K562 (cell line): ENCODE results near the gene LAPTM5. TPM values are rescaled to one million over a fixed set of nuclear protein-coding genes. Genes with fewer than 3 reads are reported as not detected.

Source experiments
- ATF7 ChIP-seq: fragments of 450-650 bp; IDR thresholded peaks from 2 replicates; pipeline ENCODE4 v1.7.1; 2014; ENCODE audit warnings: mild to moderate bottlenecking, moderate library complexity
- C11orf30 ChIP-seq: fragments of 450-650 bp; IDR thresholded peaks from 2 replicates; pipeline ENCODE4 v1.6.1; 2016; ENCODE audit warnings: low read depth, mild to moderate bottlenecking
- CCNT2 ChIP-seq: IDR thresholded peaks from 2 replicates; pipeline ENCODE4 v1.6.1; 2011; ENCODE audit warnings: borderline replicate concordance, low read depth, mild to moderate bottlenecking, moderate library complexity, mixed read lengths, low read length; ENCODE audit not compliant: insufficient read length; ENCODE audit errors: extremely low read depth
- CEBPB ChIP-seq: fragments of 450-650 bp; IDR thresholded peaks from 2 replicates; pipeline ENCODE4 v1.6.1; 2016; ENCODE audit warnings: missing genetic modification characterization, missing compliant biosample characterization
- DPF2 ChIP-seq: fragments of 450-650 bp; IDR thresholded peaks from 2 replicates; pipeline ENCODE4 v1.6.1; 2016
- EZH2 ChIP-seq: IDR thresholded peaks from 2 replicates; pipeline ENCODE4 v1.6.1; 2012; ENCODE audit warnings: low read depth, mild to moderate bottlenecking, inconsistent platforms, low read length, borderline replicate concordance
- FOSL1 ChIP-seq: fragments of 200-800 bp; sonication (Bioruptor generic); conservative IDR thresholded peaks from 2 replicates; pipeline ENCODE4 v1.6.1; 2016; ENCODE audit warnings: missing genetic modification characterization, missing compliant biosample characterization
- HEY1 ChIP-seq: fragments of 250-450 bp; sonication (Bioruptor Pico); IDR thresholded peaks from 2 replicates; pipeline ENCODE4 v1.5.0; 2020; ENCODE audit warnings: mild to moderate bottlenecking, moderate library complexity, borderline replicate concordance
- POLR2AphosphoS2 ChIP-seq: IDR thresholded peaks from 2 replicates; pipeline ENCODE4 v1.6.1; 2012; ENCODE audit warnings: low read length, improper control_type of control experiment
- SMARCA4 ChIP-seq: fragments of 450-650 bp; IDR thresholded peaks from 2 replicates; pipeline ENCODE4 v1.6.1; 2016
- SOX6 ChIP-seq: fragments of 450-650 bp; IDR thresholded peaks from 2 replicates; pipeline ENCODE4 v1.6.1; 2014; ENCODE audit warnings: mild to moderate bottlenecking
- TEAD2 ChIP-seq: fragments of 450-650 bp; IDR thresholded peaks from 2 replicates; pipeline ENCODE4 v1.6.1; 2016; ENCODE audit warnings: missing genetic modification characterization, control low read depth, missing compliant biosample characterization
- ZFX ChIP-seq: sonication (generic); formaldehyde crosslinking; IDR thresholded peaks from 2 replicates; pipeline ENCODE4 v1.8.0; 2022; ENCODE audit warnings: mild to moderate bottlenecking, missing genetic modification reagents, moderate library complexity
- polyA plus RNA-seq, 8 experiments: library from polyadenylated mRNA; depleted of rRNA in 4 of 8; stranded (reverse) in 5 of 8; unstranded in 3 of 8; fragments of >200 nt; fragmentation: Nextera tagmentation in 2 of 8; fragmentation: Illumina TruSeq in 1 of 8; extraction: Ambion mirVana in 2 of 8; extraction: Trizol in 1 of 8; gene quantifications; 2 replicates each; pipeline versions ENCODE4 v1.2.1 to v1.2.3, GENCODE V29; 2011 to 2014; ENCODE audit warnings: inconsistent platforms in 1 of 8, missing spikeins in 1 of 8
- total RNA-seq, 7 experiments: library from RNA; depleted of rRNA in 6 of 7; stranded (reverse); fragments of >200 nt in 6 of 7; fragmentation: Illumina TruSeq in 2 of 7; extraction: Trizol in 2 of 7; gene quantifications; 2 replicates each; pipeline versions ENCODE4 v1.2.1 to v1.2.3, GENCODE V29; 2011 to 2021; ENCODE audit warnings: low replicate concordance in 1 of 7
- TF ChIP-seq, protein P1 (sequence below): fragments of 200-600 bp; sonication (generic); IDR thresholded peaks from one replicate; pipeline ENCODE4 v1.6.1; 2012; ENCODE audit warnings: mild to moderate bottlenecking, low read depth, low read length, inconsistent platforms
- TF ChIP-seq, protein P2 (sequence below): fragments of 250-450 bp; sonication (Bioruptor Pico); IDR thresholded peaks from 2 replicates; pipeline ENCODE4 v1.4.0; 2020; ENCODE audit warnings: borderline replicate concordance

The LAPTM5 gene
- total and polyA plus RNA-seq, 9 of the 15 experiments (the other 6 are each of a cell fraction or from before 2014, with no cell fraction given): 2.4 to 47.3 (median 20.3) TPM

DNA sequence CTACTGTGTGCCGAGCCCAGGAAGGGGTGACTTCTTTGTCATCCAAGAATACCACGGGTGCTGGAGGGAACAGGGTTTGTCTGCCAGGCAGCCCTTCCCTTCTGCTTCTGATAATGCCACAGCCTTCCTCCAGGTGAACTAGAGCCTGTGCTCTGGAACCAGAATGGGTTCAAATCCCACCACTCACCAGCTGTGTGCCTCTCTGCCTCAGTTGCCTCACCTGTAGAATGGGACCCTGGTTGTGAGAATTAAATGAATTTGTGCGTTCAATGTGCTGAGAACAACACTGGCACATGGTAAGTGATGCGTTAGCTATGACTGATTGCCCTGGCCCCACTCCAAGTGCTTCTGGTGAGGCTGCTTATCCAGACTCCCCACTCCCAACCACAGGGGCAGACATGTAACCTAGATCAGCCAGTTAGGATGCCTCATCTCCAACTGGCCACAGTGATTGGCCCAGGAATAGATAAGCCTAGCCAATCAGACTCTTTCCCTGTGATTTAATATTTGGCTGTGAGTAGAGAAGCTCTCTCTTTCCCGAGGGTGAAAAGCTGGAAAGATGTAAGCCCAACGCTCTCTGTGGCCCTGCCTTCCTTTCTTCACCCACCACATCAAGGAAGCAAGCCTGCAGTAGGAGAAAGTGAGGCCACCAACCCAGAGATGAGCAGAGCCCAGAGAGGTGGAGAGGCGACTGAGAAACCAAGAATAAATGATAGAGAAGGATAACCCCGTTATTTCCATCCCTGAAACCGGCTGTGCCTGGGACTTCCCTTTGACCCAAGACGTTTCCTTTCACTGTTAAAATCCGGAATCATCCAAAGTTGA is 20.8 kb upstream of the LAPTM5 start (continued):
- TF ChIP-seq, protein P1, sequence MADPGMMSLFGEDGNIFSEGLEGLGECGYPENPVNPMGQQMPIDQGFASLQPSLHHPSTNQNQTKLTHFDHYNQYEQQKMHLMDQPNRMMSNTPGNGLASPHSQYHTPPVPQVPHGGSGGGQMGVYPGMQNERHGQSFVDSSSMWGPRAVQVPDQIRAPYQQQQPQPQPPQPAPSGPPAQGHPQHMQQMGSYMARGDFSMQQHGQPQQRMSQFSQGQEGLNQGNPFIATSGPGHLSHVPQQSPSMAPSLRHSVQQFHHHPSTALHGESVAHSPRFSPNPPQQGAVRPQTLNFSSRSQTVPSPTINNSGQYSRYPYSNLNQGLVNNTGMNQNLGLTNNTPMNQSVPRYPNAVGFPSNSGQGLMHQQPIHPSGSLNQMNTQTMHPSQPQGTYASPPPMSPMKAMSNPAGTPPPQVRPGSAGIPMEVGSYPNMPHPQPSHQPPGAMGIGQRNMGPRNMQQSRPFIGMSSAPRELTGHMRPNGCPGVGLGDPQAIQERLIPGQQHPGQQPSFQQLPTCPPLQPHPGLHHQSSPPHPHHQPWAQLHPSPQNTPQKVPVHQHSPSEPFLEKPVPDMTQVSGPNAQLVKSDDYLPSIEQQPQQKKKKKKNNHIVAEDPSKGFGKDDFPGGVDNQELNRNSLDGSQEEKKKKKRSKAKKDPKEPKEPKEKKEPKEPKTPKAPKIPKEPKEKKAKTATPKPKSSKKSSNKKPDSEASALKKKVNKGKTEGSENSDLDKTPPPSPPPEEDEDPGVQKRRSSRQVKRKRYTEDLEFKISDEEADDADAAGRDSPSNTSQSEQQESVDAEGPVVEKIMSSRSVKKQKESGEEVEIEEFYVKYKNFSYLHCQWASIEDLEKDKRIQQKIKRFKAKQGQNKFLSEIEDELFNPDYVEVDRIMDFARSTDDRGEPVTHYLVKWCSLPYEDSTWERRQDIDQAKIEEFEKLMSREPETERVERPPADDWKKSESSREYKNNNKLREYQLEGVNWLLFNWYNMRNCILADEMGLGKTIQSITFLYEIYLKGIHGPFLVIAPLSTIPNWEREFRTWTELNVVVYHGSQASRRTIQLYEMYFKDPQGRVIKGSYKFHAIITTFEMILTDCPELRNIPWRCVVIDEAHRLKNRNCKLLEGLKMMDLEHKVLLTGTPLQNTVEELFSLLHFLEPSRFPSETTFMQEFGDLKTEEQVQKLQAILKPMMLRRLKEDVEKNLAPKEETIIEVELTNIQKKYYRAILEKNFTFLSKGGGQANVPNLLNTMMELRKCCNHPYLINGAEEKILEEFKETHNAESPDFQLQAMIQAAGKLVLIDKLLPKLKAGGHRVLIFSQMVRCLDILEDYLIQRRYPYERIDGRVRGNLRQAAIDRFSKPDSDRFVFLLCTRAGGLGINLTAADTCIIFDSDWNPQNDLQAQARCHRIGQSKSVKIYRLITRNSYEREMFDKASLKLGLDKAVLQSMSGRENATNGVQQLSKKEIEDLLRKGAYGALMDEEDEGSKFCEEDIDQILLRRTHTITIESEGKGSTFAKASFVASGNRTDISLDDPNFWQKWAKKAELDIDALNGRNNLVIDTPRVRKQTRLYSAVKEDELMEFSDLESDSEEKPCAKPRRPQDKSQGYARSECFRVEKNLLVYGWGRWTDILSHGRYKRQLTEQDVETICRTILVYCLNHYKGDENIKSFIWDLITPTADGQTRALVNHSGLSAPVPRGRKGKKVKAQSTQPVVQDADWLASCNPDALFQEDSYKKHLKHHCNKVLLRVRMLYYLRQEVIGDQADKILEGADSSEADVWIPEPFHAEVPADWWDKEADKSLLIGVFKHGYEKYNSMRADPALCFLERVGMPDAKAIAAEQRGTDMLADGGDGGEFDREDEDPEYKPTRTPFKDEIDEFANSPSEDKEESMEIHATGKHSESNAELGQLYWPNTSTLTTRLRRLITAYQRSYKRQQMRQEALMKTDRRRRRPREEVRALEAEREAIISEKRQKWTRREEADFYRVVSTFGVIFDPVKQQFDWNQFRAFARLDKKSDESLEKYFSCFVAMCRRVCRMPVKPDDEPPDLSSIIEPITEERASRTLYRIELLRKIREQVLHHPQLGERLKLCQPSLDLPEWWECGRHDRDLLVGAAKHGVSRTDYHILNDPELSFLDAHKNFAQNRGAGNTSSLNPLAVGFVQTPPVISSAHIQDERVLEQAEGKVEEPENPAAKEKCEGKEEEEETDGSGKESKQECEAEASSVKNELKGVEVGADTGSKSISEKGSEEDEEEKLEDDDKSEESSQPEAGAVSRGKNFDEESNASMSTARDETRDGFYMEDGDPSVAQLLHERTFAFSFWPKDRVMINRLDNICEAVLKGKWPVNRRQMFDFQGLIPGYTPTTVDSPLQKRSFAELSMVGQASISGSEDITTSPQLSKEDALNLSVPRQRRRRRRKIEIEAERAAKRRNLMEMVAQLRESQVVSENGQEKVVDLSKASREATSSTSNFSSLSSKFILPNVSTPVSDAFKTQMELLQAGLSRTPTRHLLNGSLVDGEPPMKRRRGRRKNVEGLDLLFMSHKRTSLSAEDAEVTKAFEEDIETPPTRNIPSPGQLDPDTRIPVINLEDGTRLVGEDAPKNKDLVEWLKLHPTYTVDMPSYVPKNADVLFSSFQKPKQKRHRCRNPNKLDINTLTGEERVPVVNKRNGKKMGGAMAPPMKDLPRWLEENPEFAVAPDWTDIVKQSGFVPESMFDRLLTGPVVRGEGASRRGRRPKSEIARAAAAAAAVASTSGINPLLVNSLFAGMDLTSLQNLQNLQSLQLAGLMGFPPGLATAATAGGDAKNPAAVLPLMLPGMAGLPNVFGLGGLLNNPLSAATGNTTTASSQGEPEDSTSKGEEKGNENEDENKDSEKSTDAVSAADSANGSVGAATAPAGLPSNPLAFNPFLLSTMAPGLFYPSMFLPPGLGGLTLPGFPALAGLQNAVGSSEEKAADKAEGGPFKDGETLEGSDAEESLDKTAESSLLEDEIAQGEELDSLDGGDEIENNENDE: no peak
- TF ChIP-seq SOX6 (peak; percentile 79), POLR2AphosphoS2 (peak; percentile 97), C11orf30 (peak; percentile 49), FOSL1 (tag) (peak; percentile 92), SMARCA4 (peak; percentile 78), HEY1 (CRISPR knock-in tag) (no peak), CCNT2 (peak; percentile 66), DPF2 (peak; percentile 87), ATF7 (peak; percentile 96), ZFX (CRISPR knock-in tag) (peak; percentile 70), CEBPB (tag) (no peak), TEAD2 (tag) (peak; percentile 55), EZH2 (no peak)
- TF ChIP-seq, protein P2, sequence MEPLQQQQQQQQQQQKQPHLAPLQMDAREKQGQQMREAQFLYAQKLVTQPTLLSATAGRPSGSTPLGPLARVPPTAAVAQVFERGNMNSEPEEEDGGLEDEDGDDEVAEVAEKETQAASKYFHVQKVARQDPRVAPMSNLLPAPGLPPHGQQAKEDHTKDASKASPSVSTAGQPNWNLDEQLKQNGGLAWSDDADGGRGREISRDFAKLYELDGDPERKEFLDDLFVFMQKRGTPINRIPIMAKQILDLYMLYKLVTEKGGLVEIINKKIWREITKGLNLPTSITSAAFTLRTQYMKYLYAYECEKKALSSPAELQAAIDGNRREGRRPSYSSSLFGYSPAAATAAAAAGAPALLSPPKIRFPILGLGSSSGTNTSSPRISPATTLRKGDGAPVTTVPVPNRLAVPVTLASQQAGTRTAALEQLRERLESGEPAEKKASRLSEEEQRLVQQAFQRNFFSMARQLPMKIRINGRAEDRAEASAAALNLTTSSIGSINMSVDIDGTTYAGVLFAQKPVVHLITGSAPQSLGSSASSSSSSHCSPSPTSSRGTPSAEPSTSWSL (CRISPR knock-in tag): no peak
